DND-41 (cell line): ENCODE measurements around the gene SPIB.

Experiments used
- ATAC-seq: fragments of 200-7000 bp; cut with Tn5 transposase; 3 replicates; pipeline ENCODE4 v1.9.1; 2021; ENCODE audit warnings: low read depth; ENCODE audit not compliant: insufficient read depth
- DNase-seq: peaks from one replicate; pipeline ENCODE4 v3.0.0-alpha.2; 2020
- H2AFZ ChIP-seq: 2 replicates; pipeline ENCODE4 v1.6.0; 2012; ENCODE audit warnings: low read depth, low read length
- H3K27ac ChIP-seq: 2 replicates; pipeline ENCODE4 v1.5.1; 2012; ENCODE audit warnings: low read length, inconsistent platforms
- H3K27me3 ChIP-seq: fragments of 200-600 bp; sonication (generic); 2 replicates; pipeline ENCODE4 v1.6.0; 2012; ENCODE audit warnings: low read length, mild to moderate bottlenecking, inconsistent platforms; ENCODE audit not compliant: insufficient read depth, poor library complexity
- H3K36me3 ChIP-seq: 2 replicates; pipeline ENCODE4 v1.5.1; 2012; ENCODE audit warnings: low read length, inconsistent platforms; ENCODE audit not compliant: insufficient read depth
- H3K4me1 ChIP-seq: 2 replicates; pipeline ENCODE4 v1.5.1; 2012; ENCODE audit warnings: mild to moderate bottlenecking, low read length; ENCODE audit not compliant: insufficient read depth
- H3K4me2 ChIP-seq: 2 replicates; pipeline ENCODE4 v1.6.0; 2012; ENCODE audit warnings: mild to moderate bottlenecking, moderate library complexity, low read length, inconsistent platforms; ENCODE audit not compliant: insufficient read depth
- H3K4me3 ChIP-seq, 2 experiments: fragments of 200-600 bp in 1 of 2; shearing (Covaris generic) in 1 of 2; 2 replicates each; pipeline ENCODE4 v1.5.1; 2012 to 2016; ENCODE audit warnings: inconsistent platforms in 2 of 2, low read length in 2 of 2, mild to moderate bottlenecking in 2 of 2, low read depth in 1 of 2, moderate library complexity in 1 of 2
- H3K79me2 ChIP-seq: 2 replicates; pipeline ENCODE4 v1.6.0; 2012; ENCODE audit warnings: low read length, inconsistent platforms; ENCODE audit not compliant: insufficient read depth
- H3K9ac ChIP-seq: 2 replicates; pipeline ENCODE4 v1.6.0; 2012; ENCODE audit warnings: low read depth, mild to moderate bottlenecking, inconsistent platforms, low read length, moderate library complexity
- H3K9me3 ChIP-seq: 2 replicates; pipeline ENCODE4 v1.5.1; 2012; ENCODE audit warnings: low read length, moderate library complexity, mild to moderate bottlenecking, inconsistent platforms; ENCODE audit not compliant: insufficient read depth, severe bottlenecking
- H4K20me1 ChIP-seq: 2 replicates; pipeline ENCODE4 v1.6.0; 2012; ENCODE audit warnings: low read length; ENCODE audit not compliant: insufficient read depth
- EZH2 ChIP-seq: IDR thresholded peaks from 3 replicates; pipeline ENCODE4 v1.6.1; 2012; ENCODE audit warnings: borderline replicate concordance, low read depth, mild to moderate bottlenecking, moderate library complexity, low read length, inconsistent platforms; ENCODE audit not compliant: severe bottlenecking
- TF ChIP-seq, protein P1 (sequence below): IDR thresholded peaks from 2 replicates; pipeline ENCODE4 v1.5.1; 2012; ENCODE audit warnings: borderline replicate concordance, low read length, moderate library complexity, mild to moderate bottlenecking; ENCODE audit not compliant: poor library complexity, severe bottlenecking; ENCODE audit errors: extremely low read depth

Gene SPIB

DNA sequence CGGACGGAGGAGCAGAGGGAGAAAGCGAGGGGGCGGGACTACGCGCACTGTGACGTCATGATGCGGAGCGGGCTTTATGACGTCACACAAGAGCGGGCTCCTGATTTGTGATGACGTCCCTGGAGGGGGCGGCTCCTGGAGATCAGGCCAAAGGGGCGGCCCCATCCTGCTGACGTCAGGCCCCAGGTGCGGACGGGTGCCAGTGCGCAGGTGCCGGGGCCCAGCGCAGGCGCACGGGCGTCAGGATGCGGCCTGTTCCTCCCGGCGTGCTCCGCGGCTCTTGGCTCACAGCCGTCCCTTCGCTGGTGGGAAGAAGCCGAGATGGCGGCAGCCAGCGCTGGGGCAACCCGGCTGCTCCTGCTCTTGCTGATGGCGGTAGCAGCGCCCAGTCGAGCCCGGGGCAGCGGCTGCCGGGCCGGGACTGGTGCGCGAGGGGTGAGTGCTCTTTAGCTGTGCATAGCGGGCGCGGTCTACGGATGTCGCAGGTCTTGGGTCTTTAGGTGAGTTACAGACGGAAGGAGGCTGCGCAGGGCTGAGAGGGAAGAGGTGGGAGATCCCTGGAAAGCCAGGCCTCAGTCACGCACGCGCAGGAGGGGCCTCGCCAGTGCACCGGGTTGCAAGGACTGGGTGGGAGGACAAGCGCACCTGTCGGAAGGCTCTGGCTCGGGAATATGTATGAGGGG is 57.6 kb downstream of the SPIB start, which contains the start of the genes EMC10 and GARIN5A:
Gene EMC10, plus strand, starts transcription at position 284 of the 683 bp plus-strand sequence. Its CDS starts 38 bp downstream, at position 322.
Gene GARIN5A, minus strand, starts transcription at position 625 of the 683 bp plus-strand sequence. Its CDS starts 460 bp downstream, at position 165.
- Histone ChIP-seq H3K4me3 (peak within 1 kb of the TSS; percentile 34 to 64; a peak in 3 of 4 replicates), H3K4me1 (peaks cover 14% of the 10 kb centered on the region), H2AFZ (peak within 1 kb of the TSS; percentile 64), H3K9me3 (peaks cover 2% of the 10 kb centered on the region), H3K9ac (peak within 1 kb of the TSS; percentile 56), H3K36me3 (peaks cover 4% of the 10 kb centered on the region; the same call in 1 of the 2 replicates), H3K79me2 (peaks cover 10% of the 10 kb centered on the region; the same call in 1 of the 2 replicates), H3K27ac (peak within 1 kb of the TSS; percentile 41), H3K27me3 (no peaks in the 10 kb centered on the region), H3K4me2 (peak within 1 kb of the TSS; percentile 52), H4K20me1 (no peaks in the 10 kb centered on the region)
- TF ChIP-seq EZH2, result no peak
- TF ChIP-seq, protein P1, sequence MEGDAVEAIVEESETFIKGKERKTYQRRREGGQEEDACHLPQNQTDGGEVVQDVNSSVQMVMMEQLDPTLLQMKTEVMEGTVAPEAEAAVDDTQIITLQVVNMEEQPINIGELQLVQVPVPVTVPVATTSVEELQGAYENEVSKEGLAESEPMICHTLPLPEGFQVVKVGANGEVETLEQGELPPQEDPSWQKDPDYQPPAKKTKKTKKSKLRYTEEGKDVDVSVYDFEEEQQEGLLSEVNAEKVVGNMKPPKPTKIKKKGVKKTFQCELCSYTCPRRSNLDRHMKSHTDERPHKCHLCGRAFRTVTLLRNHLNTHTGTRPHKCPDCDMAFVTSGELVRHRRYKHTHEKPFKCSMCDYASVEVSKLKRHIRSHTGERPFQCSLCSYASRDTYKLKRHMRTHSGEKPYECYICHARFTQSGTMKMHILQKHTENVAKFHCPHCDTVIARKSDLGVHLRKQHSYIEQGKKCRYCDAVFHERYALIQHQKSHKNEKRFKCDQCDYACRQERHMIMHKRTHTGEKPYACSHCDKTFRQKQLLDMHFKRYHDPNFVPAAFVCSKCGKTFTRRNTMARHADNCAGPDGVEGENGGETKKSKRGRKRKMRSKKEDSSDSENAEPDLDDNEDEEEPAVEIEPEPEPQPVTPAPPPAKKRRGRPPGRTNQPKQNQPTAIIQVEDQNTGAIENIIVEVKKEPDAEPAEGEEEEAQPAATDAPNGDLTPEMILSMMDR, result no peak
- DNase-seq, result peak; percentile 71
- ATAC-seq, result peak; percentile 92

DNA sequence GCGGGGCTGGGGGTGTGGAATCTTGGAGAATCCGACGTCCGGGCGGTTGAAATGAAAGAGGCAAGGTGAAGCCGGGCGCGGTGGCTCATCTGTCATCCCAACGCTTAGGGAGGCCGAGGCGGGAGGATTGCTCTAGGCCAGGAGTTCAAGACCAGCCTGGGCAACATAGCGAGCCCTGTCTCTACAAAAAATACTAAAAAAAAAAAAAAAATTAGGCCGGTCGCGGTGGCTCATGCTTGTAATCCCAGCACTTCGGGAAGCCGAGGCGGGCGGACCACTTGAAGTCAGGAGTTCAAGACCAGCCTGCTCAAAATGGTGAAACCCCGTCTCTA is 58.1 kb downstream of the SPIB start:
- DNase-seq (no peak), ATAC-seq (no peak)
- H3K36me3 ChIP-seq, result peaks cover 4% of the 10 kb centered on the region; the same call in 1 of the 2 replicates
- TF ChIP-seq EZH2, result no peak
- TF ChIP-seq, protein P1, result no peak
- H3K4me3 ChIP-seq, result peak overlapping the region; percentile 34 to 64; a peak in 3 of 4 replicates
- H4K20me1 ChIP-seq, result no peaks in the 10 kb centered on the region
- no peaks in the 10 kb centered on the region for H3K9me3 ChIP-seq
- peaks cover 14% of the 10 kb centered on the region for H3K4me1 ChIP-seq
- peak overlapping the region; percentile 56 for H3K9ac ChIP-seq
- no peaks in the 10 kb centered on the region for H3K27me3 ChIP-seq
- H3K4me2 ChIP-seq, result peak overlapping the region; percentile 52
- peak overlapping the region; percentile 64 for H2AFZ ChIP-seq
- peaks cover 10% of the 10 kb centered on the region; the same call in 1 of the 2 replicates for H3K79me2 ChIP-seq
- peak overlapping the region; percentile 41 for H3K27ac ChIP-seq

DNA sequence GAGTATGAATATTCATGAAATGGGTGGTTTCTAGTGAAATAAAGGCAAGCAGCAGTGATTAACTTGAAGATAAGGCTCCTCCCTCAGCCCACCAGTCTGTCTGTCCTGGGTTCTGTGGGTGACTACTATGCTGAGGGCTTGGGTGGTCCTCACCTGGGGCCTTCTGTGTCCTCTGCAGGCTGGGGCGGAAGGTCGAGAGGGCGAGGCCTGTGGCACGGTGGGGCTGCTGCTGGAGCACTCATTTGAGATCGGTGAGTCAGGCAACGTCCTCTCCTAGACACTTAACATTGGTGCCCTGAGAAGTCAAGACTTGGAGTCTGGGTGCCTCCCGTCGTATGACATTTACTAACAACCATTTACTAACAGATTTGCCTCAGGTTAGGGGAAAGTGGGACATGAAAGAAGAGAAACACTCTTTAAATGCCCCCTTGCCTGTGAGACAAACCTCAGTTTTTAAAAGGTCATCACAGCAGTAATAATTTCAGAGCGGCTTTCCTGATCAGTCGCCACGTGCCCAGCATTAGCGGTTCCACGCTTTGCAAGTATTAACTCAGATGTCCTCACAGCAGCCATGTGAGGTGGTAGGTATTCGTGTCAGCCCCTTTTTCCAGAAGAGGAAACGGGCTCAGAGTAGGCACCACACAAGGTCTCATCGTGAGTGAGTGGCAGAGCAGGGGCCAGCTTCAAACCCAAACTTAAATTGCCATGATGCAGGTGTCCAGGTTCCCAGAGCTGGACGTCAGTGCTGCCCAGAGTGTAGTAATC is 59.2 kb downstream of the SPIB start:
- H2AFZ ChIP-seq, result no peak overlapping the region
- peaks cover 14% of the 10 kb centered on the region for H3K4me1 ChIP-seq
- H3K27me3 ChIP-seq, result no peaks in the 10 kb centered on the region
- no peak for TF ChIP-seq EZH2
- TF ChIP-seq, protein P1, result no peak
- peaks cover 4% of the 10 kb centered on the region; the same call in 1 of the 2 replicates for H3K36me3 ChIP-seq
- DNase-seq (no peak), ATAC-seq (no peak)
- H3K4me3 ChIP-seq, result 0 out of 4 replicates have a peak overlapping the region, but pooled peaks of 1 of the 2 experiments have one; percentile 64
- H4K20me1 ChIP-seq, result no peaks in the 10 kb centered on the region
- peaks cover 10% of the 10 kb centered on the region; the same call in 1 of the 2 replicates for H3K79me2 ChIP-seq
- no peak overlapping the region for H3K27ac ChIP-seq
- H3K9ac ChIP-seq, result no peak overlapping the region
- peak overlapping the region; percentile 52; the same call in 1 of the 2 replicates for H3K4me2 ChIP-seq
- no peaks in the 10 kb centered on the region for H3K9me3 ChIP-seq
